Peyer's patch (tissue), 4 donors: ENCODE results near the gene PCNT.

ENCODE experiments used
- POLR2A ChIP-seq, 2 donors: fragments of 450-650 bp; IDR thresholded peaks; one replicate each; pipeline ENCODE4 v1.5.1; 2017; ENCODE audit warnings: antibody characterized with exemption in 2 of 2, mild to moderate bottlenecking in 2 of 2, moderate library complexity in 2 of 2
- TF ChIP-seq, protein P1 (sequence below), 6 experiments: fragments of 450-650 bp in 4 of 6; fragments of 200-600 bp in 2 of 6; sonication (generic) in 1 of 6; IDR thresholded peaks; one replicate each; pipeline ENCODE4 v1.5.1; 2017 to 2019; ENCODE audit warnings: antibody characterized with exemption in 6 of 6, mild to moderate bottlenecking in 3 of 6, moderate library complexity in 1 of 6

DNA sequence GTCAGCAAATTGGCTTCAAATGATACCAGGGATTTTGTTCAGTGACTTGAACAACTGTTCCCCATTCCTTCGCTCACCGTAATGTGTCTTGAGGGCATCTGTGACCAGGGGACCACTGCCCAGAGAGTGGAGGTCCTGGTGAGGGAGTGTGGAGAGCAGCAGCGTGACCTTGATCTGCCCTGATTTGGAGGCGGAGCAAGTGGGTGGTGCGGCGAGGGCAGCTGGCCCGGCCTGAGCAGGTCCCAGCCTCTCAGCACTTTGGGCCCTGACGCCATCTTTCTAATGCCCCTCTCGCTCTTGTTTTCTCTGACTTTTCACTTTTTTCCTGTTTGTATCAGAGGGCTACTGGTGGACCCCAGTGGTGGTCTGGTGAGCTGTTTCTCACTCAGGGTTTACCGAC is 165.8 kb downstream of the PCNT start:
- TF ChIP-seq, protein P1, sequence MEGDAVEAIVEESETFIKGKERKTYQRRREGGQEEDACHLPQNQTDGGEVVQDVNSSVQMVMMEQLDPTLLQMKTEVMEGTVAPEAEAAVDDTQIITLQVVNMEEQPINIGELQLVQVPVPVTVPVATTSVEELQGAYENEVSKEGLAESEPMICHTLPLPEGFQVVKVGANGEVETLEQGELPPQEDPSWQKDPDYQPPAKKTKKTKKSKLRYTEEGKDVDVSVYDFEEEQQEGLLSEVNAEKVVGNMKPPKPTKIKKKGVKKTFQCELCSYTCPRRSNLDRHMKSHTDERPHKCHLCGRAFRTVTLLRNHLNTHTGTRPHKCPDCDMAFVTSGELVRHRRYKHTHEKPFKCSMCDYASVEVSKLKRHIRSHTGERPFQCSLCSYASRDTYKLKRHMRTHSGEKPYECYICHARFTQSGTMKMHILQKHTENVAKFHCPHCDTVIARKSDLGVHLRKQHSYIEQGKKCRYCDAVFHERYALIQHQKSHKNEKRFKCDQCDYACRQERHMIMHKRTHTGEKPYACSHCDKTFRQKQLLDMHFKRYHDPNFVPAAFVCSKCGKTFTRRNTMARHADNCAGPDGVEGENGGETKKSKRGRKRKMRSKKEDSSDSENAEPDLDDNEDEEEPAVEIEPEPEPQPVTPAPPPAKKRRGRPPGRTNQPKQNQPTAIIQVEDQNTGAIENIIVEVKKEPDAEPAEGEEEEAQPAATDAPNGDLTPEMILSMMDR (IDR thresholded peaks at IDR 0.05): no peak
- TF ChIP-seq POLR2A (IDR thresholded peaks at IDR 0.05): no peak
